ENCODE measurements around the gene MKNK1.

Gene MKNK1

GRCh38 chr1:46615088-46615487 lies 11.0 kb upstream of the MKNK1 start:
- H3K4me3 ChIP-seq (ENCODE audit: low read length): no peak overlapping the region
- DNase-seq (ENCODE audit: low read depth): peak; percentile 25
- no peak for TF ChIP-seq CTCF (IDR thresholded peaks at IDR 0.05; ENCODE audit: insufficient read depth, low read depth, low read length, missing control alignments)

- no peak overlapping the region for H3K4me3 ChIP-seq (ENCODE audit: low read length)
- DNase-seq (ENCODE audit: low read depth): no peak
- no peak for TF ChIP-seq CTCF (IDR thresholded peaks at IDR 0.05; ENCODE audit: insufficient read depth, low read depth, low read length, missing control alignments)
Observed at GRCh38 chr1:46614604-46614984, 10.5 kb upstream of the MKNK1 start.

DNA sequence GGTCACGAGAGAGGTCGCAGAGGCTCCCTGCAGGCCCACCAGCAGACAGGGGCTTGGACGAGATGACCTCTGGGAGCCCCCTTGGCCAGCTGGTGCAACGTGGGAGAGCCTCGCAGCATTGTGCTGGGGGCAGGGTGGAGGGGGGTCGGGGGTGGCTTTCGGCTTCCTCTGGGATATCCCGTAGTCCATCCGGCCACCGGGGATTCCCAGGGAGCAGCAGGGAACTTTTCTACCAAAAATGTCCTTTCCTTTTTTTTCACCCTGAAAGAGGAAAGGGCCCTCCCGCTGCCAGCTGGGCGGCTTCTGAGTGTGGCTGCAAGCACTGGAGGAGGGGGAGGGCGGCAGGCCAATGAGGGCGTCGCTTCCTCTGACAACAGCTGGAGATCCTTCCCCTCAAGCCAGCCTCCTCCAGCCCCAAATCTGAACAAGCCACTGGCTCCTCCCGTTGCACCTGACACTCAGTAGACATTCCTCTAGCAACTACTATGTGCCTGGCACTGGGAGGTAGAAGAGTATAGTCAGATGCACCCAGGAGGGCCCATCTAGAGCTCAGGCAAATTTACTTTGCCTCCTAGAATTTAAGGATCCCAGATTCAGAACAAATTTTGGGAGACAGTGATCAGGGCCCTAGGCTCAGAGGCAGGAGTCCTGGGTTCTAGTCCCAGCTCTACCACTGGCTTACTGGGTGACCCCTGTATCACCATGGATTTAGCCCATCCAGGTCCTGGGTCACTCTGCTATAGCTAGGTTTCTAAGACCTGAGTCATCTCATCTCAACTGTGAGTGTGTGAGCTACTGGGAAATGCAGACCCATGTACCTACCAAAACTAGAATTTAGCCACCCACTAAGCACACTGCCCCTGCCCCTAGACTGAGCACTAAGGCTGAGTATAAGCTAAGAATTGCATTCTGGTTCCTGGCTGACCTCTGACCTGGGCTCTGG lies 9.9 kb upstream of the MKNK1 start:
- TF ChIP-seq CTCF (IDR thresholded peaks at IDR 0.05; ENCODE audit: insufficient read depth, low read depth, low read length, missing control alignments): no peak
- H3K4me3 ChIP-seq (ENCODE audit: low read length): no peak overlapping the region
- peak; percentile 72 for DNase-seq (ENCODE audit: low read depth)

DNA sequence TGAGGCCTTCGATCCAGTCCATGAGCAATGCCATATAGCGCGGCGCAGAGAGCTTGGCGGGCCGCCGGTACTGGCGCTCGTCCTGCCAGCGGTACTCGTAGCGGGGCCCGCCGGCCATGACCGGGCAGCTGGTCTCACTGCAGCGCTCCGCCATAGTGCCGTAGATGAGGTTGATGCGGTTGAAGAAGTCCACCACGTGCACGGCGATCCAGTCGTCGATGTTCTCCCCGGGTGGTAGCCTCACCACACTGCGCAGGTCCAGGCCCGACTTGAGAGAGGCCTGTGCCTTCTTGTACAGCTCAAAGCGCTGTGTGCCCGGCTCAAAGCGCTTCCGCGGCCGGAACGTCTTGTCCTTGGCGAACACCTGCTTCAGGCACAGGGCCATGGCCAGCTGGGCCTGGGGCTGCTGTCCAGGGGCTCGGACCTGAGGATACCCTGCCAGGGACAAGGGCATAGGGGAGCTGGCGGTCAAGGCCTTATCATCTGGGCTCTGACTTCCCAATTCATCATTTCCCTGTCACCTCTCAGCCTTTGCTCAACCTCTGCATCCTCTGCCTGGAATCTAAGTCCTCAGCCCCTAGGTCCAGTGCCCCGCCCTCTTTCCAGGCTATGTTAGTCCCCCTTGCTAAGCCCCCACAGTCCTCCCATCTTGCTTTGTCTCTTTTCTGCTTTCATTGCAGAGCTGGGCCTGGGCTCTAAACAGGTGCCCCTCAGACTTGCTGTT lies 9.0 kb upstream of the MKNK1 start:
- no peak for DNase-seq (ENCODE audit: low read depth)
- TF ChIP-seq CTCF (IDR thresholded peaks at IDR 0.05; ENCODE audit: insufficient read depth, low read depth, low read length, missing control alignments): no peak
- no peak overlapping the region for H3K4me3 ChIP-seq (ENCODE audit: low read length)

- H3K4me3 ChIP-seq (ENCODE audit: low read length): no peak overlapping the region
- peak; percentile 100 for DNase-seq (ENCODE audit: low read depth)
- TF ChIP-seq CTCF (IDR thresholded peaks at IDR 0.05; ENCODE audit: insufficient read depth, low read depth, low read length, missing control alignments): no peak
Observed at GRCh38 chr1:46611691-46612221, 7.7 kb upstream of the MKNK1 start.

DNA sequence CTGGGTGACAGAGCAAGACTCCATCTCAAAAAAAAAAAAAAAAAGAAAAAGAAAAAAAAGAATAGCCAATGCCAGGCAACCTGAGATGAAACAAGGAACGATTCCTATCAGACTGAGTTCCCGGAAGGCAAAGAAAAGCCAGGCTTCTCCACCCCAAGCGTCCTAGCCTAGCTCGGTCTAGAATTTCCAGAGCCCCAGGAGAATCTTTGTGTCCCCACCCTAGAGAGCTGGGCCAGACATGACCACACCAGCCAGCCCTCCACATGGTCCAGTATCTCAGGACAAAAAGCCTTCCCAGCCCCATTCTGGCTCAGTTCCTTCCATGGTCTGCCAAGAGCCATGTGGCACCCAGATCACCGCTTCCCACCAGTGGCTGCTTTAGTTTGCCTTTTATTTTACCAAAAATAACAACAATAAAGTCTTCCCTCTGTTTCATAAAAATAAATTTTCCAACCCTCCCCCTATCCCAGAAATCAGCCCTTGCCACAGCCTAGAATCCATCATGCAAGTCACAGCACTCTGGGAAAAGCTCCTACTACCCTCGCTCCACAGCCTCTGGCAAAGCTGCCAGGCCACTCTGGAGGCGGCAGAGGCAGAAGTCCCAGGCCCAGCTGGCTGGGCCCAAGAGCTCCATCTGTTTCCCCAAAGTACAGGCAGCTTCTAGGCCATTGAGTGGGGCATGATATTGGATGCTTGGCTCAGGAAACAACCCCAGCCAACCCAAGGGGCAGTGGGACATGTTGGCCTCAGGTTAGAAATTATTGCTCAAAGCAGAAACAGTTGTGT lies 3.5 kb upstream of the MKNK1 start:
- H3K4me3 ChIP-seq (ENCODE audit: low read length): no peak overlapping the region
- no peak for TF ChIP-seq CTCF (IDR thresholded peaks at IDR 0.05; ENCODE audit: insufficient read depth, low read depth, low read length, missing control alignments)
- no peak for DNase-seq (ENCODE audit: low read depth)

All from epithelial cell of esophagus (primary cell).